ENCODE results near the gene IFIT1B. TPM values are rescaled to one million over a fixed set of nuclear protein-coding genes. Genes with fewer than 3 reads are reported as not detected.

IFIT1B gene
- total RNA-seq, 1 donor, result 0.10 TPM

DNA sequence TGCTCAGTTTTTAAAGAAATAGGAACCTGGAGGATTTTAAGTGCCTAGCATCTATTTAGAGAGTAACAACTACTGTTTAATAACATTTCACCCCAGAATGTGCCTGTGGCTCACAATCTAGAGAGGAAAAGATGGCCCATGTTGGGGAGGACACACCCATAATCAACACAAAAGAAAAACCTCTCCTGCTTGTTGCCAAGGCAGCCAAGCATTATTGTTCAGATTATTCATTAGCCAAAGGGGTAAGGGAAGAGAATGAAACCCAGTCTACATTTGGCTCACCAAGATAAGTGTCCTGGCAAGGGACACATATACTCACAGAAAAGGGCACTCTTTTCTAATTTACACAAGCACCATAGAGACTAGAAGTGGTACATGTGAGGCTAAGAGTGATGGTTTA is 17.7 kb upstream of the IFIT1B start:
- no peaks in the 10 kb centered on the region for H3K9me3 ChIP-seq (ENCODE audit: low read depth, low read length)
- H3K4me3 ChIP-seq (ENCODE audit: low read length), result no peak overlapping the region
- no peaks in the 10 kb centered on the region for H3K27me3 ChIP-seq (ENCODE audit: insufficient read depth, low read length)
- H3K4me1 ChIP-seq (ENCODE audit: insufficient read depth, low read length), result peaks cover 9% of the 10 kb centered on the region

DNA sequence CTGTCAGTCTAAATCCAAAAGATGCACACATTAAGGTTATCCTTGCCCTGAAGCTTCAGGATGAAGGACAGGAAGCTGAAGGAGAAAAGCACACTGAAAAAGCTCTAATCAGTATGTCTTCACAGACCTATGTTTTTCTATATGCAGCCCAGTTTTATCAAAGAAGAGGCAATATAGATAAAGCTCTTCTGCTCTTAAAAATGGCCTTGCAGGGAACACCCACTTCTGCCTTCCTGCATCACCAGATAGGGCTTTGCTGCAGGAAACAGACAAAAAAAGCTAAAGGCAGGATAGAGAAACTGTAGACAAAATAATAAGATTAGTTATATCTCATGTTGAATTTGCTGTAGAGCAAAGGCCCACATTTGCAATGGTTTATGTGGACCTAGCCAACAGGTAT is 14.9 kb upstream of the IFIT1B start:
- H3K9me3 ChIP-seq (ENCODE audit: low read depth, low read length), result no peaks in the 10 kb centered on the region
- no peaks in the 10 kb centered on the region for H3K27me3 ChIP-seq (ENCODE audit: insufficient read depth, low read length)
- H3K4me1 ChIP-seq (ENCODE audit: insufficient read depth, low read length), result peaks cover 14% of the 10 kb centered on the region
- H3K4me3 ChIP-seq (ENCODE audit: low read length), result no peak overlapping the region

GRCh38 chr10:89363729-89364442 is 14.0 kb upstream of the IFIT1B start:
- H3K4me3 ChIP-seq (ENCODE audit: low read length), result no peak overlapping the region
- no peaks in the 10 kb centered on the region for H3K9me3 ChIP-seq (ENCODE audit: low read depth, low read length)
- no peaks in the 10 kb centered on the region for H3K27me3 ChIP-seq (ENCODE audit: insufficient read depth, low read length)

GRCh38 chr10:89364531-89364930 is 13.3 kb upstream of the IFIT1B start:
- Histone ChIP-seq H3K9me3 (ENCODE audit: low read depth, low read length) (no peaks in the 10 kb centered on the region), H3K27me3 (ENCODE audit: insufficient read depth, low read length) (no peaks in the 10 kb centered on the region), H3K4me3 (ENCODE audit: low read length) (no peak overlapping the region), H3K4me1 (ENCODE audit: insufficient read depth, low read length) (peaks cover 15% of the 10 kb centered on the region)

More at GRCh38 chr10:89363729-89364442, 14.0 kb upstream of the IFIT1B start:
- peaks cover 15% of the 10 kb centered on the region for H3K4me1 ChIP-seq (ENCODE audit: insufficient read depth, low read length)

GRCh38 chr10:89367529-89367928 is 10.3 kb upstream of the IFIT1B start:
- H3K4me3 ChIP-seq (ENCODE audit: low read length), result no peak overlapping the region
- H3K9me3 ChIP-seq (ENCODE audit: low read depth, low read length), result no peaks in the 10 kb centered on the region
- peaks cover 15% of the 10 kb centered on the region for H3K4me1 ChIP-seq (ENCODE audit: insufficient read depth, low read length)
- no peaks in the 10 kb centered on the region for H3K27me3 ChIP-seq (ENCODE audit: insufficient read depth, low read length)

DNA sequence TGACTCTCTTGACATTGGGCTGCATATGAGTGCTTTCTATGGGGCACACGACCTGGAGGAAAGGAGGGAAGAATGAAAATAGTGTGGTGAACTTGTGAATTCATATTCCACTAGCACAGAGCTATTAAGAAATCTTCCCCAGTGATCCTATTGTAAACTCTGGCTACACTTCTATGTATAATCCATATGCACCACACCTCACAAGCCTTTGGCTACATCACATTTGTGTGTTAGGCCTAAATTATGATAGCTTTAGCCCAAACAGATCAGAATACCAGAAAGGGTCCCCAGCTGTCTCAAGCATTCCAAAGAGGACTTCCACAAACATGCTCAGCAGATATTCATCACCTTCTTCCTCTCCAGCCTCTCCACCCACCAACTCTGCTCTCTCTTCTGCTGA is 9.7 kb upstream of the IFIT1B start:
- H3K9me3 ChIP-seq (ENCODE audit: low read depth, low read length), result no peaks in the 10 kb centered on the region
- no peak overlapping the region for H3K4me3 ChIP-seq (ENCODE audit: low read length)
- peaks cover 15% of the 10 kb centered on the region for H3K4me1 ChIP-seq (ENCODE audit: insufficient read depth, low read length)
- no peaks in the 10 kb centered on the region for H3K27me3 ChIP-seq (ENCODE audit: insufficient read depth, low read length)

- Histone ChIP-seq H3K4me3 (ENCODE audit: low read length) (no peak overlapping the region), H3K4me1 (ENCODE audit: insufficient read depth, low read length) (peaks cover 16% of the 10 kb centered on the region), H3K27me3 (ENCODE audit: insufficient read depth, low read length) (no peaks in the 10 kb centered on the region), H3K9me3 (ENCODE audit: low read depth, low read length) (no peaks in the 10 kb centered on the region)
Observed at GRCh38 chr10:89369156-89370105, 8.4 kb upstream of the IFIT1B start.

DNA sequence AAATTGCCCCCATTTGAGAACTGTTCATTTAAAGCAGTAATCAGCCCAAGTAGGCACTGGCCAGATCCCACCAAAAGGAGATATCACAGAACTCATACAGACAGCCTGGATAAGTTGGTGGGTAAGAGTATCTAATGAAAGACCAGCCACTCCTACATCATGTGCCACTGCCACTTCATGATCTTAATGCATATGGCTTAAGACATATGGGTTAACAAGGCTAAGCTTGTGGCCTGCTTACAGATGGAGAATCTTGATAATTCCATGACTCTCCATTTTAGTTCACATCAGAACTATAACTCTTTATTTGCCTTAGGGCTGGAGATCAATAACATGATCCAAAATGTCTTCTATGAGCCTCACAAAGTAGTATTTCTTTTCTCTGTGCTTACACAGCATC is 6.8 kb upstream of the IFIT1B start:
- H3K27me3 ChIP-seq (ENCODE audit: insufficient read depth, low read length), result no peaks in the 10 kb centered on the region
- H3K9me3 ChIP-seq (ENCODE audit: low read depth, low read length), result no peaks in the 10 kb centered on the region
- H3K4me1 ChIP-seq (ENCODE audit: insufficient read depth, low read length), result peaks cover 15% of the 10 kb centered on the region
- H3K4me3 ChIP-seq (ENCODE audit: low read length), result no peak overlapping the region

DNA sequence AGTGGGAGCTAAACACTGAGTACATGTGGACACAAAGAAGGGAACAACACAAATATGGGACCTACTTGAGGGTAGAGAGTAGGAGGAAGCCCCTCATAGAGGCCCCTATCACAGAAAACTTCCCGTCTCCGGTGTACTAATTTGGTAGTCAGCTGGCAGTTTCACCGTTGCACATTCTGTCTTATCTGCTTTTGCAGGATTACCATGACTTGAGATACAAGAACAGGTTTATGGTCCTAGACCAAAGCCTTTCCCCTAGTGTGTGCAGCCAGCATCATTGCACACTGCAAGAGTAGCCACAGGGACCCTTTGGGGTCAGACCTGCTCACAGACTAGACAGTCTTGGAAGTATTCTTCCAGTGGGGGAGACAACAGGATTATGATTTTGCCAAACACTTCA is 5.9 kb upstream of the IFIT1B start:
- no peak overlapping the region for H3K4me3 ChIP-seq (ENCODE audit: low read length)

DNA sequence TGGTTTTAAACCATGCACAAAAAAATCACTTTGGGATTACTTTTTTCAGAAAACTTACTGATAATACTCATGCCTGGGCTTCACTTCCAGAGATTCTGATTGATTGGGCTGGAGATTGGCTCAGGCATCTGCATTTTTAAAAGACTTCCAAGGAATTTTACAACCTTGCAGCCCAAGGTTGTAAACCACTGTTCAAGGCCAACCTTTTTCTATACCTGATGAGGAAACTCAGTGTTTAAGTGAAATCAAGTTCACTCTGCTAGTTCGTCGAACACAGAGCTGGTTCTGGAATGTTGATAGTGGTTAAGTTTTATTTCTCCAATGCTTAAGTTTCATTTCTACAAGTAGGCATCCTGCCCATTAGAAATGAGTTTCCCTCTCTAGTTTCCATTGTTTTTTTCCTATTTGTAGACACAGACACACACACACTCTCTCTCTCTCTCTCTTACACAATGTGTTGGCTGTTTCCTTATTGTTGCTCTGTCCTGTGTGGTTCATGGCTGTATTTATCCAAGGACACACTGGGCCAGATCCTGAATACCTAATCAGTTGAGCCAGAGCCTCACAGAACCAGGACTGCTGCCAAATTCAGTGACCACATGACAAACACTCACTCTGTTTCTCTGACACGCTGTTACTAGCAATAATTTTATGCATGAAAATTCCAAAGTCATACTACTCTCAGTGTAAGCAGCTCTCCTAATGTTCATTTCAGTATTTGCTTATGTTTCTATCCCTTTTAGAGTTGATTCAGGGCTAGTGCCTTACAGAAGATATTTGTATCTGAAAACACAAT is 3.7 kb upstream of the IFIT1B start:
- Histone ChIP-seq H3K27me3 (ENCODE audit: insufficient read depth, low read length) (no peaks in the 10 kb centered on the region), H3K4me3 (ENCODE audit: low read length) (no peak overlapping the region), H3K4me1 (ENCODE audit: insufficient read depth, low read length) (peaks cover 10% of the 10 kb centered on the region), H3K9me3 (ENCODE audit: low read depth, low read length) (no peaks in the 10 kb centered on the region)

More for the DNA sequence above, 5.9 kb upstream of the IFIT1B start:
- no peaks in the 10 kb centered on the region for H3K9me3 ChIP-seq (ENCODE audit: low read depth, low read length)
- no peaks in the 10 kb centered on the region for H3K27me3 ChIP-seq (ENCODE audit: insufficient read depth, low read length)
- peaks cover 15% of the 10 kb centered on the region for H3K4me1 ChIP-seq (ENCODE audit: insufficient read depth, low read length)

DNA sequence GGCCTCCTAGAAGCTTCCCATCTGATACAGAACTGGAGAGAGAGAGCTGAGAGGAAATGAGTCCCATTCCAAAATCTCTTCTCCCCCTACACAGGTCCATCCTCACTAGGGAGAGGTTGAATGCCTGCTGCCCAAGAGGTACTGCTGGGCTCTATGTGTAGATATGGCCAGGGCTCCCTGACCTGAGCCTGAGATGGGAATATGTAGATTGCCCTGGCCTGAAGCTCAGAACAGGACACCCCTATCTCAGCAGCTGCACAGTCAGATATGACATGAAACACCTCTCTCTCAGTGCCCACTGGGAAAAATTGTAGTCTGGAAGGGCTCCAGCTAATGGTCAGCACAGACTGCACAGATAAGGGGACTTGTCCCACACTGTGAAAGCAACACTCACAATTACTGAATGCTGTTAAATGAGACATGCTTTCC is 3.1 kb upstream of the IFIT1B start:
- no peak overlapping the region for H3K4me3 ChIP-seq (ENCODE audit: low read length)
- H3K27me3 ChIP-seq (ENCODE audit: insufficient read depth, low read length), result no peaks in the 10 kb centered on the region
- H3K4me1 ChIP-seq (ENCODE audit: insufficient read depth, low read length), result peaks cover 10% of the 10 kb centered on the region
- no peaks in the 10 kb centered on the region for H3K9me3 ChIP-seq (ENCODE audit: low read depth, low read length)

DNA sequence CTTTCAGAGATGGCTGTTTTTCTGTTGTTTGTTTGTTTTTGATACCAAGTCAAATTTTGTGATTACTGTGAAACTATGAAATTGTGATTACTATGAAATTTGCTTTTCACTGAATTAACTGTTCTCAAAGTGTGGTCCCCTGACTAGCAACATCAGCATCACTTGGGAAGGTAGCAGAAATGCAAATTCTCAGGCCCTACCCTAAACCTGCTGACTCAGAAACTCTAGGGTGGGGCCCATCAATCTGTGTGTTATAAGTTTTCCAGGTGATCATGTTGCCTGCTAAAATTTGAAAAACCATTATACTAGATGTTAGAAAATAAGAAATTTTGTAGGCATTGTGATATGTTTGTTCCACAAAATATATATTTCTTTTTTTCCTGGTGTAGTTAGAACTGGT is 1.2 kb downstream of the IFIT1B start:
- Histone ChIP-seq H3K4me1 (ENCODE audit: insufficient read depth, low read length) (peaks cover 11% of the 10 kb centered on the region), H3K9me3 (ENCODE audit: low read depth, low read length) (no peaks in the 10 kb centered on the region), H3K4me3 (ENCODE audit: low read length) (no peak overlapping the region), H3K27me3 (ENCODE audit: insufficient read depth, low read length) (no peaks in the 10 kb centered on the region)

DNA sequence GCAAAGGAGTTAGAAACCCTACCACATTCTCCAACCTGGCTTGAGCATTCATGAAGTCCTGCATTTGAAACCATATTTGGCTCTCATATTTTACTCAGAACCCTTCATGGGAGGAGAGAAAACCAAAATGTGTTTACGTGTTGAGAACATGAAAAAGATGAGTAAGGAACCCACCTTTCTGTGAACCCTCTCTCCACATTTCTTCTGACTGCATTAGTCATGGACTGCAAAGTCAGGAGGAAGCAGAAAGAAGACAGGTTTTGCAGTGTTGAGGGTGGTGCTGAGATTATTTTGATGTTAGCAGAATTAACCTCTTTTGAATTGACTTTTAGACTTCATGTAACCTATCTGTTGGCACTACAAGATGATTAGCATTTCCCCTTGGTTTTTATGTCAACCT is 4.9 kb downstream of the IFIT1B start:
- Histone ChIP-seq H3K4me1 (ENCODE audit: insufficient read depth, low read length) (peaks cover 26% of the 10 kb centered on the region), H3K4me3 (ENCODE audit: low read length) (no peak overlapping the region), H3K27me3 (ENCODE audit: insufficient read depth, low read length) (no peaks in the 10 kb centered on the region), H3K9me3 (ENCODE audit: low read depth, low read length) (no peaks in the 10 kb centered on the region)

- H3K9me3 ChIP-seq (ENCODE audit: low read depth, low read length), result no peaks in the 10 kb centered on the region
- H3K4me1 ChIP-seq (ENCODE audit: insufficient read depth, low read length), result peaks cover 26% of the 10 kb centered on the region
- no peak overlapping the region for H3K4me3 ChIP-seq (ENCODE audit: low read length)
- H3K27me3 ChIP-seq (ENCODE audit: insufficient read depth, low read length), result no peaks in the 10 kb centered on the region
Observed at GRCh38 chr10:89384474-89385340, 6.9 kb downstream of the IFIT1B start.

Measured in mononuclear cell (primary cell).